Naive thymus-derived CD8-positive, alpha-beta T cell (primary cell): ENCODE measurements around the gene TMEM8B. TPM values are rescaled to one million over a fixed set of nuclear protein-coding genes. Genes with fewer than 3 reads are reported as not detected.
"Not testable (repeated sequence)": the region's sequence is repeated elsewhere in the genome, so short reads cannot be mapped to it uniquely, and the experiment has no call there.

Source experiments
- ATAC-seq, 2 donors: fragments of 150-1000 bp; cut with Tn5 transposase in 1 of 2; sonication (Bioruptor Pico), chemical (Tn5 transposase) in 1 of 2; 1 replicate in 1 of 2; 2 replicates in 1 of 2; pipeline ENCODE4 v1.10.0; 2021; ENCODE audit warnings: mild to moderate bottlenecking in 2 of 2, moderate library complexity in 2 of 2
- POLR2A ChIA-PET: fragments of 350-600 bp; sonication (Branson Sonifier 250); formaldehyde crosslinking; loops from one replicate; lab custom pipeline; 2021; ENCODE audit warnings: antibody characterized with exemption; lab: Charles Lee
- DNase-seq, 10 donors: peaks; one replicate each; pipeline versions ENCODE4 v3.0.0 to v3.0.0-alpha.2; 2020 to 2022
- H3K27ac Mint-ChIP-seq, 10 donors: one replicate each; pipeline ENCODE4 v1.8.0; 2020 to 2022; ENCODE audit warnings: mild to moderate bottlenecking in 10 of 10, mixed read lengths in 10 of 10, moderate library complexity in 4 of 10, inconsistent platforms in 1 of 10
- H3K27me3 Mint-ChIP-seq, 5 donors: one replicate each; pipeline ENCODE4 v1.8.0; 2021 to 2022; ENCODE audit warnings: mixed read lengths in 5 of 5
- H3K36me3 Mint-ChIP-seq, 3 donors: one replicate each; pipeline ENCODE4 v1.8.0; 2020 to 2022; ENCODE audit warnings: mixed read lengths in 3 of 3, mild to moderate bottlenecking in 2 of 3, inconsistent platforms in 1 of 3
- H3K4me1 Mint-ChIP-seq, 4 donors: one replicate each; pipeline ENCODE4 v1.8.0; 2021 to 2022; ENCODE audit warnings: mixed read lengths in 4 of 4
- H3K4me3 Mint-ChIP-seq, 10 donors: one replicate each; pipeline ENCODE4 v1.8.0; 2020 to 2022; ENCODE audit warnings: mild to moderate bottlenecking in 10 of 10, mixed read lengths in 10 of 10, moderate library complexity in 6 of 10, inconsistent platforms in 1 of 10
- H3K9me3 Mint-ChIP-seq, 9 donors: one replicate each; pipeline ENCODE4 v1.8.0; 2020 to 2022; ENCODE audit warnings: mixed read lengths in 9 of 9, mild to moderate bottlenecking in 3 of 9, inconsistent platforms in 1 of 9, moderate library complexity in 1 of 9
- polyA plus RNA-seq, 3 donors: library from polyadenylated mRNA; unstranded; fragments of 300-500 nt; fragmentation: Illumina TruSeq; gene quantifications; one replicate each; pipeline ENCODE4 v1.2.3, GENCODE V29; 2021
- total RNA-seq, 8 experiments: library from RNA in 2 of 8; stranded (reverse) in 2 of 8; gene quantifications; one replicate each; pipeline ENCODE4 v1.2.3 and lab custom pipeline; 2021 to 2026

The TMEM8B gene
- total and polyA plus RNA-seq, 5 experiments from 2014 or later: 1.5 to 10.2 (median 2.4) TPM

GRCh38 chr9:35884908-35885307, 55.9 kb downstream of the TMEM8B start:
- DNase-seq, H3K4me3 Mint-ChIP-seq, ATAC-seq, H3K9me3 Mint-ChIP-seq, H3K27me3 Mint-ChIP-seq, H3K36me3 Mint-ChIP-seq, H3K4me1 Mint-ChIP-seq, POLR2A ChIA-PET, H3K27ac Mint-ChIP-seq: not testable (repeated sequence)

- Mint-ChIP-seq H3K9me3 (no peaks in the 10 kb centered on the region), H3K4me3 (no peak overlapping the region), H3K4me1 (peaks cover 0 to under 1% (median 0%) of the 10 kb centered on the region in 4 donors), H3K27me3 (peaks cover 0 to 24% (median 16%) of the 10 kb centered on the region in 5 donors), H3K27ac (no peak overlapping the region), H3K36me3 (peaks cover 0 to 2% (median 0%) of the 10 kb centered on the region in 3 donors)
- ATAC-seq: no peak
- no peak for DNase-seq
- POLR2A ChIA-PET: no interaction called here
These were observed 62.6 kb downstream of the TMEM8B start for GRCh38 chr9:35891646-35892045.

GRCh38 chr9:35892051-35892450, 63.0 kb downstream of the TMEM8B start:
- H3K9me3 Mint-ChIP-seq: no peaks in the 10 kb centered on the region
- POLR2A ChIA-PET: no interaction called here
- peaks cover 0 to 24% (median 16%) of the 10 kb centered on the region in 5 donors for H3K27me3 Mint-ChIP-seq
- H3K4me1 Mint-ChIP-seq: peaks cover 0 to 1% (median 0%) of the 10 kb centered on the region in 4 donors
- no peak overlapping the region for H3K27ac Mint-ChIP-seq
- no peak overlapping the region for H3K4me3 Mint-ChIP-seq
- H3K36me3 Mint-ChIP-seq: peaks cover 0 to 2% (median 0%) of the 10 kb centered on the region in 3 donors
- ATAC-seq: no peak
- DNase-seq: no peak

- DNase-seq: no peak
- Mint-ChIP-seq H3K27ac (peak overlapping the region in 1 of 10 donors; percentile 13), H3K36me3 (peaks cover 0 to under 1% (median 0%) of the 10 kb centered on the region in 3 donors), H3K4me3 (no peak overlapping the region), H3K4me1 (peaks cover 0 to 1% (median 0%) of the 10 kb centered on the region in 4 donors), H3K27me3 (peaks cover 0 to 30% (median 18%) of the 10 kb centered on the region in 5 donors), H3K9me3 (no peaks in the 10 kb centered on the region)
- ATAC-seq: no peak
- POLR2A ChIA-PET: no interaction called here
These were observed 67.5 kb downstream of the TMEM8B start for GRCh38 chr9:35896570-35896969.

GRCh38 chr9:35897376-35898099, 68.5 kb downstream of the TMEM8B start:
- H3K4me1 Mint-ChIP-seq, H3K4me3 Mint-ChIP-seq, H3K36me3 Mint-ChIP-seq, H3K27ac Mint-ChIP-seq, POLR2A ChIA-PET, H3K9me3 Mint-ChIP-seq, DNase-seq, ATAC-seq: not testable (repeated sequence)
- H3K27me3 Mint-ChIP-seq: peaks cover 0 to 28% (median 10%) of the 10 kb centered on the region in 5 donors

- Mint-ChIP-seq H3K9me3 (no peaks in the 10 kb centered on the region), H3K27ac (no peak overlapping the region), H3K4me3 (no peak overlapping the region), H3K4me1 (peaks cover 0 to 7% (median 5%) of the 10 kb centered on the region in 4 donors), H3K36me3 (no peaks in the 10 kb centered on the region), H3K27me3 (peaks cover 0 to 30% (median 4%) of the 10 kb centered on the region in 5 donors)
- POLR2A ChIA-PET: interaction anchor here (0.6 kb wide), 1 partner anchor 47 kb away, joined by 8 read pairs; no protein-coding TSS in a partner anchor
- no peak for DNase-seq
- ATAC-seq: no peak
These were observed 69.3 kb downstream of the TMEM8B start for GRCh38 chr9:35898337-35898736.

- peaks cover 0 to 23% (median 4%) of the 10 kb centered on the region in 5 donors for H3K27me3 Mint-ChIP-seq
- H3K36me3 Mint-ChIP-seq: no peaks in the 10 kb centered on the region
- peaks cover 0 to 8% (median 5%) of the 10 kb centered on the region in 4 donors for H3K4me1 Mint-ChIP-seq
- POLR2A ChIA-PET: no interaction called here
- DNase-seq: no peak
- H3K9me3 Mint-ChIP-seq: no peaks in the 10 kb centered on the region
- H3K4me3 Mint-ChIP-seq: no peak overlapping the region
- peak overlapping the region in 1 of 10 donors; percentile 45 for H3K27ac Mint-ChIP-seq
- ATAC-seq: no peak
These were observed 70.0 kb downstream of the TMEM8B start for GRCh38 chr9:35899021-35899420.

GRCh38 chr9:35903049-35903448, 74.0 kb downstream of the TMEM8B start:
- POLR2A ChIA-PET: interaction anchor here (0.7 to 1.3 kb wide), 4 partner anchors 36 to 171 kb away, joined by 3 to 5 read pairs (median 3); partner anchors contain the start of gene TLN1
- H3K9me3 Mint-ChIP-seq: no peaks in the 10 kb centered on the region
- H3K27me3 Mint-ChIP-seq: peaks cover 0 to 13% (median 0%) of the 10 kb centered on the region in 5 donors
- peak; percentile 63 to 75 for ATAC-seq
- H3K4me3 Mint-ChIP-seq: no peak overlapping the region
- peak overlapping the region in 1 of 10 donors; percentile 52 for H3K27ac Mint-ChIP-seq
- H3K4me1 Mint-ChIP-seq: peaks cover 10 to 27% (median 21%) of the 10 kb centered on the region in 4 donors
- peak in 6 of 10 donors; percentile 29 to 68 (median 45) for DNase-seq
- no peaks in the 10 kb centered on the region for H3K36me3 Mint-ChIP-seq

GRCh38 chr9:35904338-35904737, 75.3 kb downstream of the TMEM8B start:
- DNase-seq: no peak
- Mint-ChIP-seq H3K27me3 (peaks cover 0 to 11% (median 0%) of the 10 kb centered on the region in 5 donors), H3K4me3 (no peak overlapping the region), H3K36me3 (no peaks in the 10 kb centered on the region), H3K4me1 (peaks cover 22 to 40% (median 34%) of the 10 kb centered on the region in 4 donors), H3K9me3 (no peaks in the 10 kb centered on the region), H3K27ac (peak overlapping the region in 1 of 10 donors; percentile 66)
- no peak for ATAC-seq
- POLR2A ChIA-PET: no interaction called here

- DNase-seq: no peak
- H3K4me1 Mint-ChIP-seq: peaks cover 26 to 49% (median 42%) of the 10 kb centered on the region in 4 donors
- ATAC-seq: no peak
- POLR2A ChIA-PET: interaction anchor here (0.6 kb wide), 1 partner anchor 1559 kb away, joined by 3 read pairs; no protein-coding TSS in a partner anchor
- no peaks in the 10 kb centered on the region for H3K9me3 Mint-ChIP-seq
- peaks cover 0 to 11% (median 0%) of the 10 kb centered on the region in 5 donors for H3K27me3 Mint-ChIP-seq
- no peak overlapping the region for H3K4me3 Mint-ChIP-seq
- H3K27ac Mint-ChIP-seq: no peak overlapping the region
- no peaks in the 10 kb centered on the region for H3K36me3 Mint-ChIP-seq
These were observed 76.2 kb downstream of the TMEM8B start for GRCh38 chr9:35905051-35905781.

GRCh38 chr9:35905912-35906679, 77.1 kb downstream of the TMEM8B start, which contains the start of gene HRCT1:
HRCT1 (plus strand) TSS chr9:35906202; CDS start chr9:35906288, 86 bp downstream.
- no peaks in the 10 kb centered on the region for H3K9me3 Mint-ChIP-seq
- H3K4me3 Mint-ChIP-seq: peak within 1 kb of the TSS in 4 of 10 donors; percentile 13 to 57 (median 38)
- ATAC-seq (no peak), DNase-seq (no peak)
- H3K4me1 Mint-ChIP-seq: peaks cover 32 to 58% (median 51%) of the 10 kb centered on the region in 4 donors
- POLR2A ChIA-PET: interaction anchor here (0.6 kb wide), 1 partner anchor 1559 kb away, joined by 3 read pairs; no protein-coding TSS in a partner anchor
- peak within 1 kb of the TSS in 4 of 10 donors; percentile 15 to 65 (median 28) for H3K27ac Mint-ChIP-seq
- no peaks in the 10 kb centered on the region for H3K36me3 Mint-ChIP-seq
- peaks cover 0 to 6% (median 0%) of the 10 kb centered on the region in 5 donors for H3K27me3 Mint-ChIP-seq
